KMS-11 (cell line): ENCODE data around the gene KATNB1.

ENCODE experiments used
- H2AFZ ChIP-seq: fragments of 200-600 bp; sonication (generic); 2 replicates; pipeline ENCODE4 v1.6.1; 2016; ENCODE audit warnings: antibody characterized with exemption, mixed run types, low read depth
- H3K27ac ChIP-seq: fragments of 200-600 bp; sonication (generic); 2 replicates; pipeline ENCODE4 v1.6.1; 2016; ENCODE audit warnings: mild to moderate bottlenecking, mixed run types
- H3K27me3 ChIP-seq: fragments of 200-600 bp; sonication (generic); 2 replicates; pipeline ENCODE4 v1.6.1; 2017; ENCODE audit warnings: mild to moderate bottlenecking, low read depth, mixed run types, moderate library complexity; ENCODE audit not compliant: insufficient read depth
- H3K36me3 ChIP-seq: fragments of 200-600 bp; sonication (generic); 2 replicates; pipeline ENCODE4 v1.6.1; 2017; ENCODE audit warnings: mild to moderate bottlenecking, mixed run types; ENCODE audit not compliant: insufficient read depth
- H3K4me1 ChIP-seq: fragments of 200-600 bp; sonication (generic); 2 replicates; pipeline ENCODE4 v1.6.1; 2016; ENCODE audit warnings: mild to moderate bottlenecking, low read depth, mixed run types; ENCODE audit not compliant: poor library complexity, severe bottlenecking
- H3K4me2 ChIP-seq: fragments of 200-600 bp; sonication (generic); 2 replicates; pipeline ENCODE4 v1.7.0; 2016; ENCODE audit warnings: mild to moderate bottlenecking, mixed run types
- H3K4me3 ChIP-seq: fragments of 200-600 bp; sonication (generic); IDR thresholded peaks from 2 replicates; pipeline ENCODE4 v1.6.1; 2017; ENCODE audit warnings: low read depth, low read length, mixed read lengths; ENCODE audit not compliant: insufficient read depth
- H3K79me2 ChIP-seq: fragments of 200-600 bp; sonication (generic); 2 replicates; pipeline ENCODE4 v1.6.1; 2016; ENCODE audit warnings: low read depth, mixed run types; ENCODE audit not compliant: insufficient read depth
- H3K9ac ChIP-seq: fragments of 200-600 bp; sonication (generic); 2 replicates; pipeline ENCODE4 v1.6.1; 2016; ENCODE audit warnings: mild to moderate bottlenecking, mixed run types
- H4K20me1 ChIP-seq: fragments of 200-600 bp; sonication (generic); 2 replicates; pipeline ENCODE4 v1.6.1; 2016; ENCODE audit warnings: mild to moderate bottlenecking, mixed run types; ENCODE audit not compliant: insufficient read depth
- TF ChIP-seq, protein P1 (sequence below): fragments of 200-600 bp; sonication (generic); conservative IDR thresholded peaks from 2 replicates; pipeline ENCODE4 v1.6.1; 2017; ENCODE audit warnings: low read depth, mild to moderate bottlenecking, antibody characterized with exemption, low read length, moderate library complexity, mixed read lengths

KATNB1 gene

DNA sequence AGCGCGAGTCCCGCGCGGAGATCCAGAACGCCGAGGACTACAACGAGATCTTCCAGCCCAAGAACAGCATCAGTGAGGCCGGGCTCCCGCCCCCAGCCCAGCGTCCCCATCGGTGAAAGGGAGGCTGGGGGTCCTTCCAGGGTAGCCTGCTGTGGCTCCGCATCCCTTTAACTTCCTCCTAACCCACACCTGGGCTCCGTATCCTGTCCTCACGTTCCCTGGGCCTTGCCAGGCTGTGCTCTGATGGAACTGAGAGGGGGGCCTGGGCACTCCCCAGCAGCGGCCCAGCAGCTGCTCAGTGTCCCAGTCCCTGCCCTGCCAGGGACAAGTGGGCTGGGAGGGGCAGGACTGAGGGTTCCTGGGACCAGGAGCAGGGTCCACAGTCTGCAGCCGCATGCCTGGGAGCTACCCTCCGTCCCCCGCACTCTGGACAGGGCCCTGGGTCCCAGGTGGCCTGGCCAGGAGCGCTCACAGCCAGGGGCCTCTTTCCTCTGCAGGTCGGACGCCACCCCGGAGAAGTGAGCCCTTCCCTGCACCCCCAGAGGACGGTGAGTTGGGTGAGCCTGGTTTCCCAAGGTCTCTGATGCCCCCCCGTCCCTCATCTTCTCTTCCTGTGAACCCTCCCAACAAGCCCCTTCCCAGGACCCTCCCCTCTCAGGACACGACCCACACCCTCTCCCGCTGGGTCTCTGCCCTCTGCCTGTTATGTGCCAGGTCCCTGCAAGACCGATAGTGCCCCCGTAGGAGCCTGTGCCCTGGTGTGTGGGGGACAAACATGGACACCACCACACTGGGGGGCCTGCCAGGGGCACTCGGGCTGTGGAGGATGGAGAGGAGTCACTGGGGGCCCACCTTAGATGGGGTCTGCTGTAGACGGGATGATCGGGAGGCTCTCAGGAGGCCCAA lies 18.1 kb downstream of the KATNB1 start:
- H3K36me3 ChIP-seq = no peaks in the 10 kb centered on the region

DNA sequence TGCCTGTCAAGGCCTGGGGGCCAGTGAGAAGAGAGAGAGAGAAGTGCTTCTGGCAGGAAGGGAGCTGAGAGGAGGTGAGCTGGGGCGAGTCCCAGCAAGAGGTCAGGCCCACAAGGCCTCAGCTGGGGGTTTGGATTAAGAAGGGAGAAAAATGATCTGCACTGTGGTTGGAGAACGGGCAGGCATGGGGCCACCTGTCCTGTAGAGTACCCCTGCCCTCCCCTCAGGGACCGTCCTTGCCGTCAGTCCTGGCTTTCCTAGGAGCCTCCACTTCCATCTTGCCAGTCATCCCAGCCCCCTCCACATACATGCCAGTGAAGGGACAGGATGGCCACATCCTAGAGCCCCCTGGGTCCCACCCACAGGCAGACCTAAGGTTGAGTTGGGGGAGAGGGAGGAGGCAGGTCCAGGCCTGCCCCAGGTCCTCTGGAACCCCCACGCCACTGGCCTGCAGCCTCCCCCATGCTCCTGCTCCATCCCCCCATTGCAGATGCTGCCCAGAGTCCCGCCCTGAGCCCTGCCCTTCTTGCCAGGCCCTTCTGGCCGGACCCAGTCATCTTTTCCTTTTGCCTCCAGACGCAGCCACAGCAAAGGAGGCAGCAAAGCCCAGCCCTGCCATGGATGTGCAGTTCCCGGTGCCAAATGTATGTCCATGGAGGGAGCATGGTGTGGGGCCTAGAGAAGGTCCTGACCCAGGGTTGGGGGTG lies 18.9 kb downstream of the KATNB1 start:
- H3K4me1 ChIP-seq = peaks cover 7% of the 10 kb centered on the region
- no peaks in the 10 kb centered on the region for H3K36me3 ChIP-seq
- no peak overlapping the region for H3K9ac ChIP-seq
- H2AFZ ChIP-seq = no peak overlapping the region
- H3K4me3 ChIP-seq = no peak overlapping the region
- no peaks in the 10 kb centered on the region for H3K79me2 ChIP-seq
- H3K4me2 ChIP-seq = no peak overlapping the region
- H3K27ac ChIP-seq = no peak overlapping the region
- H3K27me3 ChIP-seq = no peaks in the 10 kb centered on the region
- H4K20me1 ChIP-seq = no peaks in the 10 kb centered on the region
- TF ChIP-seq, protein P1, sequence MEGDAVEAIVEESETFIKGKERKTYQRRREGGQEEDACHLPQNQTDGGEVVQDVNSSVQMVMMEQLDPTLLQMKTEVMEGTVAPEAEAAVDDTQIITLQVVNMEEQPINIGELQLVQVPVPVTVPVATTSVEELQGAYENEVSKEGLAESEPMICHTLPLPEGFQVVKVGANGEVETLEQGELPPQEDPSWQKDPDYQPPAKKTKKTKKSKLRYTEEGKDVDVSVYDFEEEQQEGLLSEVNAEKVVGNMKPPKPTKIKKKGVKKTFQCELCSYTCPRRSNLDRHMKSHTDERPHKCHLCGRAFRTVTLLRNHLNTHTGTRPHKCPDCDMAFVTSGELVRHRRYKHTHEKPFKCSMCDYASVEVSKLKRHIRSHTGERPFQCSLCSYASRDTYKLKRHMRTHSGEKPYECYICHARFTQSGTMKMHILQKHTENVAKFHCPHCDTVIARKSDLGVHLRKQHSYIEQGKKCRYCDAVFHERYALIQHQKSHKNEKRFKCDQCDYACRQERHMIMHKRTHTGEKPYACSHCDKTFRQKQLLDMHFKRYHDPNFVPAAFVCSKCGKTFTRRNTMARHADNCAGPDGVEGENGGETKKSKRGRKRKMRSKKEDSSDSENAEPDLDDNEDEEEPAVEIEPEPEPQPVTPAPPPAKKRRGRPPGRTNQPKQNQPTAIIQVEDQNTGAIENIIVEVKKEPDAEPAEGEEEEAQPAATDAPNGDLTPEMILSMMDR = no peak

More for the DNA sequence above, 18.1 kb downstream of the KATNB1 start:
- H2AFZ ChIP-seq = no peak overlapping the region
- no peaks in the 10 kb centered on the region for H4K20me1 ChIP-seq
- TF ChIP-seq, protein P1 = no peak
- peaks cover 7% of the 10 kb centered on the region for H3K4me1 ChIP-seq
- no peak overlapping the region for H3K27ac ChIP-seq
- H3K9ac ChIP-seq = no peak overlapping the region
- H3K4me2 ChIP-seq = no peak overlapping the region
- H3K79me2 ChIP-seq = no peaks in the 10 kb centered on the region
- no peak overlapping the region for H3K4me3 ChIP-seq
- H3K27me3 ChIP-seq = no peaks in the 10 kb centered on the region

DNA sequence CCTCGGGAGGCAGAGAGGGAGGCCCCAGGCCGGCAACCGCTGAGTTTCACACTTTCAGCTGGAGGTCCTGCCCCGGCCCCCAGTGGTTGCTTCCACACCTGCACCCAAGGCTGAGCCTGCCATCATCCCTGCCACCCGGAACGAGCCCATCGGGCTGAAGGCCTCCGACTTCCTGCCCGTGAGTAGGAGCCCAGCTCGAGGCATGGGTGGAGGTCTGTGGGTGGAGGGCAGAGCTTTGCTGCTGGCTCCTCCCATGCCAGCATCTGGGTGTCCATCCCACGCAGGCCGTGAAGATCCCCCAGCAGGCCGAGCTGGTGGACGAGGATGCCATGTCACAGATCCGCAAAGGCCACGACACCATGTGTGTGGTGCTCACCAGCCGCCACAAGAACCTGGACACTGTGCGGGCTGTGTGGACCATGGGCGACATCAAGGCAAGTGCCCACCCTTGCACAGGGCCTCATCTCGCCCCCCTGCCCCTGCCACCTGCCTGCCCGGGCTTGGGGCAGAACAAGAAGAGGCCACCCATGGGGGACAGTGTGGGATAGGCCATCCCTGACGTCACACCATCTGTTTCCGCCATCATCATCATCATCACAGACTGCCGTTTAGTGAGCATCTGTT lies 19.6 kb downstream of the KATNB1 start:
- H3K4me2 ChIP-seq = no peak overlapping the region
- no peak overlapping the region for H2AFZ ChIP-seq
- TF ChIP-seq, protein P1 = no peak
- no peak overlapping the region for H3K27ac ChIP-seq
- H3K9ac ChIP-seq = no peak overlapping the region
- no peaks in the 10 kb centered on the region for H4K20me1 ChIP-seq
- no peaks in the 10 kb centered on the region for H3K79me2 ChIP-seq
- H3K36me3 ChIP-seq = no peaks in the 10 kb centered on the region
- H3K27me3 ChIP-seq = no peaks in the 10 kb centered on the region
- peaks cover 7% of the 10 kb centered on the region for H3K4me1 ChIP-seq
- no peak overlapping the region for H3K4me3 ChIP-seq

DNA sequence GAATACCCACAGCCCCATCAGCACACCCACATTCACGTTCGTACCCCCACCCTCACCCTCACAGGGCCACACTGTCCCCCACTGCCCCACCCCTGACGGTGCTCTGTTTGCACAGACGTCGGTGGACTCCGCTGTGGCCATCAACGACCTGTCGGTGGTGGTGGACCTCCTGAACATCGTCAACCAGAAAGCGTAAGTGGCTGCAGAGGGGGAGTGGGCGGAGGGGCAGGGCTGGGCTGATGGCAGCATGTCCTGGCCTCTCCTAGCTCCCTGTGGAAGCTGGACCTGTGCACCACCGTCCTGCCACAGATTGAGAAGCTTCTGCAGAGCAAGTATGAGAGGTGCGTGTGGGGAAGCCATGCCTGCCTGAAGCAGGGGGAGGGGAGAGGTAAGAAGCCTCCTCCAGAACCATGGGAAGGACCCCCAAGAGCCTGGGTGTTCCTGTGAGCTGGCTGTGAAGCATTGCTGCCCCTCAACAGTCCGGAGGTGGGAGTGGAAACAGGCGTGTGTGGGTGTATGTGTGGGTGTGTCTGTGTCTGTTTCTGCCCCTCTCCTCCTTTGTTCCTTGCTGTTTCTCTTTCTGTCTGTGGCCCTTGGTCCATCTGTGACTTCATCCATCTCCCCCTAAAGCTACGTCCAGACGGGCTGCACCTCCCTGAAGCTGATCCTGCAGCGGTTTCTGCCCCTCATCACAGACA lies 20.3 kb downstream of the KATNB1 start:
- TF ChIP-seq, protein P1 = no peak
- H3K4me3 ChIP-seq = no peak overlapping the region
- H3K36me3 ChIP-seq = no peaks in the 10 kb centered on the region
- no peak overlapping the region for H3K4me2 ChIP-seq
- H3K27ac ChIP-seq = no peak overlapping the region
- H4K20me1 ChIP-seq = no peaks in the 10 kb centered on the region
- no peak overlapping the region for H2AFZ ChIP-seq
- no peaks in the 10 kb centered on the region for H3K27me3 ChIP-seq
- H3K79me2 ChIP-seq = no peaks in the 10 kb centered on the region
- peaks cover 7% of the 10 kb centered on the region for H3K4me1 ChIP-seq
- H3K9ac ChIP-seq = no peak overlapping the region
